ENCODE results near the gene ENTHD1. TPM values are rescaled to one million over a fixed set of nuclear protein-coding genes. Genes with fewer than 3 reads are reported as not detected.

Gene ENTHD1
- polyA plus RNA-seq, 1 donor from 2014 or later, result not detected

DNA sequence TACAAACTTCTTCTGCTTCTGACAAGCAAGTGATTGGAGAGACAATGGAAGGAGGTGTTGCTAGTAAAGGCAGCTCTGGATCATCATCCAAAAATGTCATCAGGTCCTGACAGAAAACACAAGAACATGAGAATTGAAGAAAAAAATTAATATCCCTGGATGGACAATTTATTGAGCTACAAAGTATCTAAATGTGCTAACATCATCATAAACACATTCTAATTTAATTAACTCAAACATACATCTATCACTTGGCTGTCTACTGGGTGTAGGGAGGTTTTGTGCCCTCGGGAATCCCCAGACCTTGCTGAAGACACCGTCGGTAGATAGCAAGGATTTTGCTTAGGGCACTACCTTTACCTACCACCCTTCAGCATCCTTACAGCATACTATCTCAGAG, 72.6 kb downstream of the ENTHD1 start:
- Histone ChIP-seq H4K20me1 (ENCODE audit: insufficient read depth) (no peaks in the 10 kb centered on the region), H3K36me3 (ENCODE audit: insufficient read depth, low read length) (no peaks in the 10 kb centered on the region), H3K9me3 (ENCODE audit: low read length) (no peaks in the 10 kb centered on the region), H2AFZ (ENCODE audit: low read depth, low read length) (no peak overlapping the region), H3K4me2 (ENCODE audit: low read length) (no peak overlapping the region), H3K9ac (ENCODE audit: low read length) (no peak overlapping the region), H3K27me3 (ENCODE audit: insufficient read depth, low read depth, low read length) (no peaks in the 10 kb centered on the region), H3K79me2 (replicated peaks; ENCODE audit: insufficient read depth, low read length) (no peaks in the 10 kb centered on the region), H3F3A (ENCODE audit: insufficient read depth, low read length, poor library complexity, severe bottlenecking) (no peaks in the 10 kb centered on the region), H3K9me2 (ENCODE audit: insufficient read depth, low read length) (no peaks in the 10 kb centered on the region), H3K4me3 (ENCODE audit: low read length) (no peak overlapping the region), H3K27ac (ENCODE audit: low read length) (no peak overlapping the region)
- TF ChIP-seq EZH2 (IDR thresholded peaks at IDR 0.05; ENCODE audit: borderline replicate concordance, insufficient read depth, low read length, poor library complexity, severe bottlenecking) (no peak), EP300 (conservative IDR thresholded peaks at IDR 0.05; ENCODE audit: poor library complexity, severe bottlenecking) (no peak)
- TF ChIP-seq, protein P1, sequence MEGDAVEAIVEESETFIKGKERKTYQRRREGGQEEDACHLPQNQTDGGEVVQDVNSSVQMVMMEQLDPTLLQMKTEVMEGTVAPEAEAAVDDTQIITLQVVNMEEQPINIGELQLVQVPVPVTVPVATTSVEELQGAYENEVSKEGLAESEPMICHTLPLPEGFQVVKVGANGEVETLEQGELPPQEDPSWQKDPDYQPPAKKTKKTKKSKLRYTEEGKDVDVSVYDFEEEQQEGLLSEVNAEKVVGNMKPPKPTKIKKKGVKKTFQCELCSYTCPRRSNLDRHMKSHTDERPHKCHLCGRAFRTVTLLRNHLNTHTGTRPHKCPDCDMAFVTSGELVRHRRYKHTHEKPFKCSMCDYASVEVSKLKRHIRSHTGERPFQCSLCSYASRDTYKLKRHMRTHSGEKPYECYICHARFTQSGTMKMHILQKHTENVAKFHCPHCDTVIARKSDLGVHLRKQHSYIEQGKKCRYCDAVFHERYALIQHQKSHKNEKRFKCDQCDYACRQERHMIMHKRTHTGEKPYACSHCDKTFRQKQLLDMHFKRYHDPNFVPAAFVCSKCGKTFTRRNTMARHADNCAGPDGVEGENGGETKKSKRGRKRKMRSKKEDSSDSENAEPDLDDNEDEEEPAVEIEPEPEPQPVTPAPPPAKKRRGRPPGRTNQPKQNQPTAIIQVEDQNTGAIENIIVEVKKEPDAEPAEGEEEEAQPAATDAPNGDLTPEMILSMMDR (IDR thresholded peaks at IDR 0.05; ENCODE audit: poor library complexity, severe bottlenecking), result no peak

DNA sequence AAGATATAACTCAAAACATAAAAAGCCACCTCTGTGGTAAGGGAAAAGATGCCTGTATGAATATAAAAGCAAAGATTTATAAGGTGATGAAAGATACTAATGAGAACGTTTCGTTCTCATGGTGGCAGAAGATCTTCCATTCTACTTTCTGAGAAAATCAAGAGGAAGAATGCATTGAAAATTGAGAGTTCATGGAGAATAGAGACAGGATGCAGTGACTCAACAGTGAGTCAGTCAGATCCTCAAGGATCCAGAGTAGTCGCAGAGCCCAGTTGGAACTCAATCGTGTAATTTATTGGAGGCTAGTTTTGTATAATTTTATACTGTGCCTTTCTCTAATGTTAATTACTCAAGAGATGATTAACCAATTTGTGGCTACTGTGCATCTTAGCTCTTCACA, 73.3 kb downstream of the ENTHD1 start:
- H3F3A ChIP-seq (ENCODE audit: insufficient read depth, low read length, poor library complexity, severe bottlenecking), result no peaks in the 10 kb centered on the region
- H3K9me3 ChIP-seq (ENCODE audit: low read length), result no peaks in the 10 kb centered on the region
- H3K4me2 ChIP-seq (ENCODE audit: low read length), result no peak overlapping the region
- H2AFZ ChIP-seq (ENCODE audit: low read depth, low read length), result no peak overlapping the region
- H3K9me2 ChIP-seq (ENCODE audit: insufficient read depth, low read length), result no peaks in the 10 kb centered on the region
- no peak for TF ChIP-seq EP300 (conservative IDR thresholded peaks at IDR 0.05; ENCODE audit: poor library complexity, severe bottlenecking)
- no peak for TF ChIP-seq MXI1 (conservative IDR thresholded peaks at IDR 0.05; ENCODE audit: poor library complexity, severe bottlenecking)
- no peak for TF ChIP-seq SMC3 (conservative IDR thresholded peaks at IDR 0.05; ENCODE audit: poor library complexity)
- no peak for TF ChIP-seq TAF1 (IDR thresholded peaks at IDR 0.05; ENCODE audit: low read depth)
- no peak for TF ChIP-seq RAD21 (conservative IDR thresholded peaks at IDR 0.05)
- TF ChIP-seq EZH2 (IDR thresholded peaks at IDR 0.05; ENCODE audit: borderline replicate concordance, insufficient read depth, low read length, poor library complexity, severe bottlenecking), result no peak
- TF ChIP-seq, protein P2, sequence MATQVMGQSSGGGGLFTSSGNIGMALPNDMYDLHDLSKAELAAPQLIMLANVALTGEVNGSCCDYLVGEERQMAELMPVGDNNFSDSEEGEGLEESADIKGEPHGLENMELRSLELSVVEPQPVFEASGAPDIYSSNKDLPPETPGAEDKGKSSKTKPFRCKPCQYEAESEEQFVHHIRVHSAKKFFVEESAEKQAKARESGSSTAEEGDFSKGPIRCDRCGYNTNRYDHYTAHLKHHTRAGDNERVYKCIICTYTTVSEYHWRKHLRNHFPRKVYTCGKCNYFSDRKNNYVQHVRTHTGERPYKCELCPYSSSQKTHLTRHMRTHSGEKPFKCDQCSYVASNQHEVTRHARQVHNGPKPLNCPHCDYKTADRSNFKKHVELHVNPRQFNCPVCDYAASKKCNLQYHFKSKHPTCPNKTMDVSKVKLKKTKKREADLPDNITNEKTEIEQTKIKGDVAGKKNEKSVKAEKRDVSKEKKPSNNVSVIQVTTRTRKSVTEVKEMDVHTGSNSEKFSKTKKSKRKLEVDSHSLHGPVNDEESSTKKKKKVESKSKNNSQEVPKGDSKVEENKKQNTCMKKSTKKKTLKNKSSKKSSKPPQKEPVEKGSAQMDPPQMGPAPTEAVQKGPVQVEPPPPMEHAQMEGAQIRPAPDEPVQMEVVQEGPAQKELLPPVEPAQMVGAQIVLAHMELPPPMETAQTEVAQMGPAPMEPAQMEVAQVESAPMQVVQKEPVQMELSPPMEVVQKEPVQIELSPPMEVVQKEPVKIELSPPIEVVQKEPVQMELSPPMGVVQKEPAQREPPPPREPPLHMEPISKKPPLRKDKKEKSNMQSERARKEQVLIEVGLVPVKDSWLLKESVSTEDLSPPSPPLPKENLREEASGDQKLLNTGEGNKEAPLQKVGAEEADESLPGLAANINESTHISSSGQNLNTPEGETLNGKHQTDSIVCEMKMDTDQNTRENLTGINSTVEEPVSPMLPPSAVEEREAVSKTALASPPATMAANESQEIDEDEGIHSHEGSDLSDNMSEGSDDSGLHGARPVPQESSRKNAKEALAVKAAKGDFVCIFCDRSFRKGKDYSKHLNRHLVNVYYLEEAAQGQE (IDR thresholded peaks at IDR 0.05; ENCODE audit: borderline replicate concordance), result no peak
- TF ChIP-seq, protein P1 (IDR thresholded peaks at IDR 0.05; ENCODE audit: poor library complexity, severe bottlenecking), result no peak
- TF ChIP-seq POLR2AphosphoS5 (IDR thresholded peaks at IDR 0.05), result no peak
- H3K9ac ChIP-seq (ENCODE audit: low read length), result no peak overlapping the region
- H3K36me3 ChIP-seq (ENCODE audit: insufficient read depth, low read length), result no peaks in the 10 kb centered on the region
- no peaks in the 10 kb centered on the region for H3K79me2 ChIP-seq (replicated peaks; ENCODE audit: insufficient read depth, low read length)
- H3K27ac ChIP-seq (ENCODE audit: low read length), result no peak overlapping the region
- H3K4me3 ChIP-seq (ENCODE audit: low read length), result no peak overlapping the region
- no peaks in the 10 kb centered on the region for H4K20me1 ChIP-seq (ENCODE audit: insufficient read depth)
- H3K27me3 ChIP-seq (ENCODE audit: insufficient read depth, low read depth, low read length), result no peaks in the 10 kb centered on the region
